ENCODE measurements around the gene SORCS2.

DNA sequence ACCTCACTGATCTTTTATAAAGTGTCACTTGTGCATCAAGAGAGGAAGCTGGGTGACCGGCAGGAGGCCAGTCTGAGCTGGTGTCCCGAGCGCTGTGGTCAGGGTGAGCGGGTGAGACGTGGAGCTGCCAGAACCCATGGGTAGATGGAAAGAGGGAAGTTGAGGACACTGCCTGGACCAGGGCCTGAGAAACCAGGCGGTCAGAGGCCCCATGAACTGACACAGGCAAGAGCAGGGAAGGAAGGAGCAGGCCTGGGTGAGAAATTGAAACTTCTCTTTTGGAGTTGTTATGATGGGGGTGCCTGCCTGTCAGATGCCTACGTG is 554.7 kb downstream of the SORCS2 start:
- TF ChIP-seq, protein P1, sequence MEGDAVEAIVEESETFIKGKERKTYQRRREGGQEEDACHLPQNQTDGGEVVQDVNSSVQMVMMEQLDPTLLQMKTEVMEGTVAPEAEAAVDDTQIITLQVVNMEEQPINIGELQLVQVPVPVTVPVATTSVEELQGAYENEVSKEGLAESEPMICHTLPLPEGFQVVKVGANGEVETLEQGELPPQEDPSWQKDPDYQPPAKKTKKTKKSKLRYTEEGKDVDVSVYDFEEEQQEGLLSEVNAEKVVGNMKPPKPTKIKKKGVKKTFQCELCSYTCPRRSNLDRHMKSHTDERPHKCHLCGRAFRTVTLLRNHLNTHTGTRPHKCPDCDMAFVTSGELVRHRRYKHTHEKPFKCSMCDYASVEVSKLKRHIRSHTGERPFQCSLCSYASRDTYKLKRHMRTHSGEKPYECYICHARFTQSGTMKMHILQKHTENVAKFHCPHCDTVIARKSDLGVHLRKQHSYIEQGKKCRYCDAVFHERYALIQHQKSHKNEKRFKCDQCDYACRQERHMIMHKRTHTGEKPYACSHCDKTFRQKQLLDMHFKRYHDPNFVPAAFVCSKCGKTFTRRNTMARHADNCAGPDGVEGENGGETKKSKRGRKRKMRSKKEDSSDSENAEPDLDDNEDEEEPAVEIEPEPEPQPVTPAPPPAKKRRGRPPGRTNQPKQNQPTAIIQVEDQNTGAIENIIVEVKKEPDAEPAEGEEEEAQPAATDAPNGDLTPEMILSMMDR (IDR thresholded peaks at IDR 0.05): no peak
- TF ChIP-seq POLR2A (IDR thresholded peaks at IDR 0.05): no peak

All from Peyer's patch (tissue), 4 donors.